ENCODE measurements around the gene MRGPRE. TPM values are rescaled to one million over a fixed set of nuclear protein-coding genes. Genes with fewer than 3 reads are reported as not detected.

The MRGPRE gene
- total RNA-seq, 2 donors from 2014 or later: not detected

DNA sequence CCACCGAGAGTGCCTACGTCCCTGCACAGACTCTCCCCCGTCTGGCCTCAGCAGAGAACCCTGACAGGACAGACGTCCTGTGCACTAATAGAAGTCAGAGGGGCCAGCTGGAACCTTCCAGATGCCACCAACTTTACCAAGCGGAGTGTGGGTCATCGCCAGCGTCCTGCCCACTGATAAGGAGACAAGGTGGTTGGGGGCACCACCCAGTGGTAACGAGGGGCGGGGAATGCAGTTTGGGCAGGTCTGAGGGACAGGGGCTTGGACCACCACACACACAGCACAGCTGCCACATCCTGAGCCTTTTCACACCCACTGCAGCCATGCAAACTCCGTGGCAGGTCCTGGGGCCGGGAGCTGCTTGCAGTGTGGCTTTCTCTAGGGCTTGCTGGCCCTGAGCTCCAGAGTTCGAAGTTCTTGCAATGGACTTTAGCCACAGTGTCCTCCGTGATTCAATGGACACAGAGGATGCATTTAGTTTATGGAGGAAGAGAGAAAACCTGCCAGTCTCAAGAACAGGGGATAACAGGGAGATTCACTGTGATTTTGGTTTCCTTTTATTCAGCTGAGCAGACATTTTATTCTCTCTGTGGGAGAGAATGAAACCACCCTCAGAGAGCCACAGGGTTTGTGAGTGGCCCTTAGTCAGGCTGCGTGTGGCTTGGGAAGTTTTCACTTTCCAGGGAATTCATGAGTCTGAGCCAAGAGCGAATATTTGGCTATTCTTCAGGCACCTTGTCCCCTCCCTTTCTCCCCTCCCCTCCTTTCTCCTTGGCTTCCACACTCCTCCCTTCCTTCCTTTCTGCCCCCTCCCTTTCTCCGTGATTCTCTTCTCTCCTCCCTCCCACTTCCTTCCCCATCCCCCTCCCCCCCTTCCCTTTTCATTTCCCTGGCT lies 26.7 kb downstream of the MRGPRE start:
- DNase-seq (ENCODE audit: low spot score) (no peak), ATAC-seq (ENCODE audit: insufficient number of reproducible peaks, low FRiP score, low read depth) (no peak)
- H3K36me3 ChIP-seq: no peaks in the 10 kb centered on the region
- H3K9me3 ChIP-seq: no peaks in the 10 kb centered on the region
- no peaks in the 10 kb centered on the region for H3K27me3 ChIP-seq (replicated peaks; ENCODE audit: insufficient read depth)
- TF ChIP-seq, protein P1, sequence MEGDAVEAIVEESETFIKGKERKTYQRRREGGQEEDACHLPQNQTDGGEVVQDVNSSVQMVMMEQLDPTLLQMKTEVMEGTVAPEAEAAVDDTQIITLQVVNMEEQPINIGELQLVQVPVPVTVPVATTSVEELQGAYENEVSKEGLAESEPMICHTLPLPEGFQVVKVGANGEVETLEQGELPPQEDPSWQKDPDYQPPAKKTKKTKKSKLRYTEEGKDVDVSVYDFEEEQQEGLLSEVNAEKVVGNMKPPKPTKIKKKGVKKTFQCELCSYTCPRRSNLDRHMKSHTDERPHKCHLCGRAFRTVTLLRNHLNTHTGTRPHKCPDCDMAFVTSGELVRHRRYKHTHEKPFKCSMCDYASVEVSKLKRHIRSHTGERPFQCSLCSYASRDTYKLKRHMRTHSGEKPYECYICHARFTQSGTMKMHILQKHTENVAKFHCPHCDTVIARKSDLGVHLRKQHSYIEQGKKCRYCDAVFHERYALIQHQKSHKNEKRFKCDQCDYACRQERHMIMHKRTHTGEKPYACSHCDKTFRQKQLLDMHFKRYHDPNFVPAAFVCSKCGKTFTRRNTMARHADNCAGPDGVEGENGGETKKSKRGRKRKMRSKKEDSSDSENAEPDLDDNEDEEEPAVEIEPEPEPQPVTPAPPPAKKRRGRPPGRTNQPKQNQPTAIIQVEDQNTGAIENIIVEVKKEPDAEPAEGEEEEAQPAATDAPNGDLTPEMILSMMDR (IDR thresholded peaks at IDR 0.05): no peak
- H3K27ac ChIP-seq: no peak overlapping the region
- H3K4me3 ChIP-seq: no peak overlapping the region
- H3K4me1 ChIP-seq (ENCODE audit: control insufficient read depth in 1 of 2, low read depth in 2 of 2): peaks cover 5 to 23% of the 10 kb centered on the region in 2 donors

DNA sequence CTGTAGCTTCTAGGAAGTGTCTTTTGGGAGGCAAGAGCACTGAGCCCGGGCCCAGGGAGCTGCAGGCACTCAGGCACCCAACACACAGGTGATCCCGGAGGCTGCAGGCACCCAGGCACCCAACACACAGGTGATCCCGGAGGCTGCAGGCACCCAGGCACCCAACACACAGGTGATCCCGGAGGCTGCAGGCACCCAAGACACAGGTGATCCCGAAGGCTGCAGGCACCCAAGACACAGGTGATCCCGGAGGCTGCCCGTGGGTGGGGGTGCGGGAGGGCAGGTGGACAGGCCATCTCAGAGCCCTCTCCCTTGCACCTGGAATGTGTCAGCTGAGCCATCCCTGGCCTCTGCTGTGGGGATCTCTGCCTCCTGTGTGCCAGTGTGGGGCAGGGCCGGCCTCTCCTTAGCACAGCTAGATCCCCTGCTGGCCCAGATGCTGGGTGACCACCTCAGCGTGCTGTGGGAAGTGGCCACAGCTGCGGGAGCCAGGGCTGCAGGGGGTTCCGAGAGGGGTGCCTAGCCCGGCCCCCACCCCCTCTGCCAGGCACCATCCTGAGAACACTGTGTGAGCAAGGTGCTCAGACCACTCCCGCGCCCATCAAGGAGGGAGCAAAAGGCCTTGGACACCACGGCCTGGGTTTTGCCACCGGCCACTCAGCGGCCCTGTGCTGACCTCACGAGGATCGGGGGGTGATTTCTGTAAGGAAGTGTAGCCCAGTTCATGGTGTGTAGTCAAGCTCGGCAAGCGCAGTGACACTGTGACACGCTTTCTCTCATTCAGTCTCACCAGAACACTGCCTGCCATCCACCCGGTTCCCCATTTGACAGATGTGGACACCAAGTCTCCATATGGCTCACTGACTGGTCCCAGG lies 27.8 kb downstream of the MRGPRE start:
- TF ChIP-seq, protein P1 (IDR thresholded peaks at IDR 0.05): no peak
- Histone ChIP-seq H3K9me3 (no peaks in the 10 kb centered on the region), H3K27ac (no peak overlapping the region), H3K27me3 (replicated peaks; ENCODE audit: insufficient read depth) (no peaks in the 10 kb centered on the region), H3K4me1 (ENCODE audit: control insufficient read depth in 1 of 2, low read depth in 2 of 2) (peaks cover 5 to 23% of the 10 kb centered on the region in 2 donors), H3K36me3 (no peaks in the 10 kb centered on the region), H3K4me3 (no peak overlapping the region)
- no peak for DNase-seq (ENCODE audit: low spot score)
- no peak for ATAC-seq (ENCODE audit: insufficient number of reproducible peaks, low FRiP score, low read depth)

DNA sequence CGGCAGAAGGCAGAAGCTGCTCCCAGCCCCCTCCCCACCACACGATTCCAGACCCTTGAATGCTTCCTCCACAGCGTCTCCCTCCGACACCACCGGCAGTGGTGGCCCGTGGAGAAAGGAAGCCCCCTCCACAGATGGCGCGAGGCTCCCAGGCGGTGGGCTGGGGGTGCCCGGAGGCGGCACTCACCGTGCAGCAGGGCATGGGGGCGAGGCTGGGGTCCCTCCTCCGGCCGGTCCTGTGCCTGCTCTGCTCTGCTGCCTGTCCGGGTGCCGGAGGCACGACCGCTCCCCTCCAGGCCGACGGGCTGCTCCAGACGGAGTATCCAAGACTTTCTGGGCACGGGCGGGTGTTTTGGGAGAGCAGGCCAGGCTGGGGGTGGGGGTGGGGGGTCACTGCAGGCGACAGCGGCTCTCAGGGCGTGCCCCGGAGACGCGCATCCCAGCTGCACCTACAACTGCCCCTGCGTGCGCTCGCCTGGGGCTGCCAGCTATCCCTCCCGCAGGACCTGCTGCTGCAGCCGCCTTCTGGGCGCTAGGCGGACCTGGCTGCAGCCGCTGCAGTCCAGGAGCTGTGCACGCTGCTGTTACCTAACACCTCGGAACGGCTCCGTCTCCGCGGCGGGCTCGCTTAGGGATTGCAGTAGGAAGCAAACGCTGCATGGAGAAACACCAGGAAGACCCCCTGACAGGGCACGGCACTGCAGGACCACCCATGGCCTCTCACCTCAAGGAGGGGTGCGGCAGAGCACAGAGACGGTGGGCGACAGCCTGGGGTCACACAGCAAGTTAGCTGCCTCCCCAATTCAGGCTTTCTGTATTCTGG lies 28.8 kb downstream of the MRGPRE start:
- no peaks in the 10 kb centered on the region for H3K9me3 ChIP-seq
- DNase-seq (ENCODE audit: low spot score): no peak
- peak overlapping the region; percentile 38 for H3K4me3 ChIP-seq

DNA sequence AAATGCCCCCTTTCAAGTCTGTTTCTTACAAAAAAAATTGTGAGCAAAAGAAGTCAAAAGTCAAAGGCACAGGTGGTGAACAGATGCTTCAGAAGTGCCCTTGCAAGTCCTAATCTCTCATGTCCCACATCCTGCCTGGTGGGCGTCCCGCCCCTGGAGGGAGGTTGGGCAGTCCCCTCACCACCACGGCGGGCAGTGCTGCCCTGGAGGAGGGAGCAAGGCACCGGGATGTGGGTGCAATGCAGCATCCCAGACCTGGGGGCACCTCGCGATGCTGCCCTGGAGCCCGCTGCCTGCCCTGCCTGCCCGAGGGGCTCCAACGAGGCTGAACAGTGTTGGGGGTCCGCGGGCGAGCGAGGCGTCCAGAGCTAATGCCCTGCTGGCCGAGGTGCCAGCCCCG lies 29.5 kb downstream of the MRGPRE start:
- Histone ChIP-seq H3K4me3 (no peak overlapping the region), H3K27ac (no peak overlapping the region), H3K9me3 (no peaks in the 10 kb centered on the region), H3K27me3 (replicated peaks; ENCODE audit: insufficient read depth) (no peaks in the 10 kb centered on the region), H3K36me3 (no peaks in the 10 kb centered on the region), H3K4me1 (ENCODE audit: control insufficient read depth in 1 of 2, low read depth in 2 of 2) (peaks cover 5 to 23% of the 10 kb centered on the region in 2 donors)
- DNase-seq (ENCODE audit: low spot score): no peak
- TF ChIP-seq, protein P1 (IDR thresholded peaks at IDR 0.05): no peak
- no peak for ATAC-seq (ENCODE audit: insufficient number of reproducible peaks, low FRiP score, low read depth)

More for the DNA sequence above, 28.8 kb downstream of the MRGPRE start:
- TF ChIP-seq, protein P1 (IDR thresholded peaks at IDR 0.05): no peak
- Histone ChIP-seq H3K27ac (no peak overlapping the region), H3K27me3 (replicated peaks; ENCODE audit: insufficient read depth) (no peaks in the 10 kb centered on the region), H3K36me3 (no peaks in the 10 kb centered on the region), H3K4me1 (ENCODE audit: control insufficient read depth in 1 of 2, low read depth in 2 of 2) (peaks cover 5 to 23% of the 10 kb centered on the region in 2 donors)
- no peak for ATAC-seq (ENCODE audit: insufficient number of reproducible peaks, low FRiP score, low read depth)
